GM18909 (cell line): ENCODE results near the gene RXFP1.
"Not testable (repeated sequence)": the region's sequence is repeated elsewhere in the genome, so short reads cannot be mapped to it uniquely, and the experiment has no call there.

Experiments
- ATAC-seq: cut with Tn5 transposase; IDR thresholded peaks from one replicate; pipeline ENCODE4 v1.9.1; 2021; ENCODE audit warnings: mild to moderate bottlenecking; ENCODE audit not compliant: unreplicated experiment, poor library complexity

RXFP1 gene

GRCh38 chr4:158605393-158605792, 83.7 kb downstream of the RXFP1 start:
- ATAC-seq, result no peak

- no peak for ATAC-seq
Measured at GRCh38 chr4:158606969-158607368, 85.3 kb downstream of the RXFP1 start.

- no peak for ATAC-seq
Measured at GRCh38 chr4:158609116-158609515, 87.4 kb downstream of the RXFP1 start.

DNA sequence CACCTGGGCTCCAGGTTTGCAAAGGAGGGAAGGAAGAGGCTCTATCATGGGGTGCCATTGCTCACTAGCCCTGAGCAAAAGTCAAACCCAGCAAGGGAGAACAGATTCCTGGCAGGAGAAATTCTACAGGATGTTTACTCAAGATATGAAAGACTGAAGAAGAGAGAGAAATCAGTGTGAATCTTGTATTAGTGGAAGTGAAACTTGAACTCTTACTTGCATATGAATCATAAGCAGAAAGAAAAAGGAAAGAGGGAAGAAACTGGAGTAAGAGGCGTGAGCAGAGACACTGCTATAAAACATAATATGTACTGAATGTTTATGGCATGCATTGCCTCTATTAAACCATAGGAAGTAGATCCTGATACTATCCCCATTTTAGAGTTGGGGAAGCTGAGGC, 89.1 kb downstream of the RXFP1 start:
- peak; percentile 94 for ATAC-seq

GRCh38 chr4:158613046-158613445, 91.4 kb downstream of the RXFP1 start:
- ATAC-seq, result no peak

DNA sequence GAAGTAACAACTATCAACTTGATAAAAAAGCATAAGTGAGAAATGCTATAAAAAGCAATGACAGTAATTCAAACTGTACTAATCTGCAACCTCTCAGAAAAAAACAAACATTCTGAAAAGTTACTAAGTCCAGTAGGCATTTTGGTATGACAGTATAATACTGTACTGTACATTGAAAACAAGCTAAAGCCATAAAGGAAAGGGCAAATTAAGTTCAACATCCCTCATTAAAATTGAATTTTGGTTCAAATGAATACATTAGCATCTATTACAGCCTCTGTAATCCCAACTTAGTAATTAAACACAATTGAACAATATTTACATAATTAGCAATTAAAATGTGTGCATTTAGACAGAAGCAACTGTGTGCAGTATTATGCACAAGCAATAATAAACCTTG, 96.3 kb downstream of the RXFP1 start:
- no peak for ATAC-seq

- ATAC-seq, result no peak
Measured at GRCh38 chr4:158621729-158622128, 100.0 kb downstream of the RXFP1 start.

DNA sequence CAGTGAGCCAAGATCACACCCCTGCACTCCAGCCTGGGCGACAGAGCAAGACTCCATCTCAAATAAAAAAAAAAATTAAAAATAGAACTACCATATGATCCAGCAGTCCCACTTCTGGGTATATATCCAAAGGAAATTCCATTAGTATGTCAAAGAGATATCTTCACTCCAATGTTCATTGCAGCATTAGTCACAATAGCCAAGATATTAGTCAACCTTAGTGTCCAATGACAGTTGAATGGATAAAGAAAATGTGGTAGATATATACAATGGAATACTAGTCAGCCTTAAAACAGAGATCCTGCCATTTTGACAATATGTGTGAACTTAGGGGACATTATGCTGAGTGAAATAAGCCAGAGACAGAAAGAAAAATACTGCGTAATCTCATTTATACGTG, 100.6 kb downstream of the RXFP1 start:
- ATAC-seq, result no peak

GRCh38 chr4:158624889-158625478, 103.3 kb downstream of the RXFP1 start:
- ATAC-seq, result peak; percentile 90

GRCh38 chr4:158625544-158625943, 103.9 kb downstream of the RXFP1 start:
- no peak for ATAC-seq

DNA sequence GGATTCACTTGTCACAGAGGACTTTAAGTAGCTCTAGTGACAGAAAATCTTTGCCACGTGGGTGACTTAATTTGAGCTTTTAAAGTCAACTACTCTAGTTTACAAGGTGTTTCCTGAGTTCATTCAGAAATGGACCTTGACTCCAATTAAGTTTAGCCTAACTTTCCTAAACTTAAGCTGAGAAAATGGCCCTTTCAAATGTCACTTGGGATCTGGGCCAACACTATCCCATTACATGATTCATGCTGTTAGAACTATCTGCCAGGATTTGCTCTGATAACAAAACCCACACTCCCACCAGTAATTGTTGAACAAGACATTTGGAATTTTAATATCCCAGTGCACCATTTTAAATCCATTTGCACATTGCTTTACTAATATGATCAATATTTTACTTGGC, 109.2 kb downstream of the RXFP1 start:
- ATAC-seq, result no peak

DNA sequence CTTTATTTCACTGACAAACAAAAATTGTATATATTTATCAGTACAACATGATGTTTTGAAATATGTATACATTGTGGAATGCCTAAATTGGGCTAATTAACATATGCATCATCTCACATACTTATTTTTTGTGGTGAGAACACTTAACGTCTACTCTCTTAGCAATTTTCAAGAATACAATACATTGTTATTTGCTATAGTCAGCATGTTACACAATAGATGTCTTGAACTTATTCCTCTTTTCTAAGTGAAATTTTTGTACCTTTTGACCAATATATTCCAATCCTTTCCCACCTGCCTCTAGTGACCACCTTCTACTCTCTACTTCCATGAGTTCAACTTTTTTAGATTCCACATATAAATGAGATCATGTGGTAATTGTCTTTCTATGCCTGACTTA, 114.9 kb downstream of the RXFP1 start:
- ATAC-seq, result no peak

GRCh38 chr4:158644356-158644755, 122.7 kb downstream of the RXFP1 start:
- no peak for ATAC-seq

GRCh38 chr4:158644760-158645159, 123.1 kb downstream of the RXFP1 start:
- no peak for ATAC-seq

- no peak for ATAC-seq
Measured at GRCh38 chr4:158649111-158649680, 127.5 kb downstream of the RXFP1 start.

GRCh38 chr4:158652920-158653319, 131.2 kb downstream of the RXFP1 start:
- no peak for ATAC-seq

- ATAC-seq, result no peak
Measured at GRCh38 chr4:158656439-158656838, 134.8 kb downstream of the RXFP1 start.

DNA sequence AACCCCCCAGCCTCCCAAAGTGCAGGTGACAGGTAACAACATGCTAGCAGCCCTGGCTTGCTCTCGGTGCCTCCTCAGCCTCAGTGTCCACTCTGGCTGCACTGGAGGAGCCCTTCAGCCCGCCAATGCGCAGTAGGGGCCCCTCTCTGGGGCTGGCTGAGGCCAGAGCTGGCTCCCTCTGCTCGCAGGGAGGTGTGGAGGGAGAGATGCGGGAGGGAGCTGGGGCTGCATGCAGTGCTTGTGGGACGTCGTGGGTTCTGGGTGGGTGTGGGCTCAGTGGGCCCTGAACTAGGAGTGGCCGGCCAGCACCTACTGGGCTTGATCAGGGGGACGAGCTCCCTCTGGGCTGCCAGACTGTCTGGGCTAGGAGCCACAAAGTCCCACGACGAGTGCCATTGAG, 135.6 kb downstream of the RXFP1 start:
- no peak for ATAC-seq

DNA sequence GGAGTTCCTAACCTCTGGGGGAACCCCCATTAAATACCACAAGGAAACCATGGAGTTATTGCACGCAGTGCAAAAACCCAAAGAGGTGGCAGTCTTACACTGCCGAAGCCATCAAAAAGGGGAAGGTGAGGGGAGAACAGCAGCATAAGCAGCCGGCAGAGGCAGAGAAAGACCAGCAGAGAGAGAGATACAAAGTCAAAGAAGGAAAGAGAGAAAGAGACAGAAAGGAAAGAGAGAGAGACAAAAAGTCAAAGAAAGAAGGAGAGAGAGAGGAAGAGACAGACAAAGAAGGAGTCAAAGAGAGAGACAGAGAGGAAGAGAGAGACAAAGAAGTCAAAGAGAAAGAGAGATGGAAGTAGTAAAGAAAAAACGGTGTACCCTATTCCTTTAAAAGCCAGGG, 141.6 kb downstream of the RXFP1 start:
- ATAC-seq, result not testable (repeated sequence)

DNA sequence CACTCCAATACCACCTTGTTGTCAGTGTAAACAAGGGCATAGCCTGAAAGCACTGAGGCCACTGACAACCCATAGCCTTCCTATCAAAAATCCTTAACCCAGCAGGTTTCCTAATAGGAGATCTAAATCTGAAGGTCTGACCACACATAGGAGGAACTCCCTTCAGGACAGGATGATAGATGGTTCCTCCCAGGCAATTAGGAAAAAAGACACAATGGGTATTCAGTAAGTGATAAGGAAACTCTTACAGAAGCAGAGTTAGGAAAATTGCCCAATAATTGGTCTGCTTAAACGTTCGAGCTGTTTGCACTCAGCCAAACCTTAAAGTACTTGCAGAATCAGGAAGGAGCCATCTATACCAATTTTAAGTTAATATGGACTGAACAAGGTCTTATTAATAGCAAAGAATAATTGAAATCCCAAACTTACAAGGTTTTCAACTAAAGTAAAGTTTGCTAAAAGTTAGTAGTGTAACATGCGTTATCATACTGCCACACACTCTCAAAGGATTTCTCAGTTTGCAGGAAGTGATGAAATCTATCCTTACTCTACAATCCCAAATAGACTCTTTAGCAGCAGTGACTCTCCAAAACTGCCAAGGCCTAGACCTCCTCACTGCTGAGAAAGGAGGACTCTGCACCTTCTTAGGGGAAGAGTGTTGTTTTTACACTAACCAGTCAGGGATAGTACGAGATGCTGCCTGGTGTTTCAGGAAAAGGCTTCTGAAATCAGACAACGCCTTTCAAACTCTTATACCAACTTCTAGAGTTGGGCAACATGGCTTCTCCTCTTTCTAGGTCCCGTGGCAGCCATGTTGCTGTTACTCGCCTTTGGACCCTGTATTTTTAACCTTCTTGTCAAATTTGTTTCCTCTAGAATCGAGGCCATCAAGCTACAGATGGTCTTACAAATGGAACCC, 142.3 kb downstream of the RXFP1 start:
- ATAC-seq, result not testable (repeated sequence)

DNA sequence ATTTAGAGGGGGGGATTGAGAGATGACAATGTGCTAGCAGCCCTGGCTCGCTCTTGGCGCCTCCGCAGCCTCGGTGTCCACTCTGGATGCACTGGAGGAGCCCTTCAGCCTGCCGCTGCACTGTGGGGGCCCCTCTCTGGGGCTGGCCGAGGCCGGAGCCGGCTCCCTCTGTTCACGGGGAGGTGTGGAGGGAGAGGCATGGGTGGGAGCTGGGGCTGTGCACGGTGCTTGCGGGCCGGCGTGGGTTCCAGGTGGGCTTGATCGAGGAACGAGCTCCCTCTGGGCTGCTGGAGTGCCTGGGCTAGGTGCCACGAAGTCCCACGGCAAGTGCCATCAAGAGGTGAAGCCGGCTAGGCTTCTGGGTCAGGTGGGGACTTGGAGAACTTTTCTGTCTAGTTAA, 143.1 kb downstream of the RXFP1 start:
- no peak for ATAC-seq
